Fibroblast of upper back skin (primary cell): ENCODE data around the gene HIVEP3.

Source experiments
- DNase-seq: peaks from one replicate; pipeline ENCODE4 v3.0.0-alpha.2; 2013

HIVEP3 gene

DNA sequence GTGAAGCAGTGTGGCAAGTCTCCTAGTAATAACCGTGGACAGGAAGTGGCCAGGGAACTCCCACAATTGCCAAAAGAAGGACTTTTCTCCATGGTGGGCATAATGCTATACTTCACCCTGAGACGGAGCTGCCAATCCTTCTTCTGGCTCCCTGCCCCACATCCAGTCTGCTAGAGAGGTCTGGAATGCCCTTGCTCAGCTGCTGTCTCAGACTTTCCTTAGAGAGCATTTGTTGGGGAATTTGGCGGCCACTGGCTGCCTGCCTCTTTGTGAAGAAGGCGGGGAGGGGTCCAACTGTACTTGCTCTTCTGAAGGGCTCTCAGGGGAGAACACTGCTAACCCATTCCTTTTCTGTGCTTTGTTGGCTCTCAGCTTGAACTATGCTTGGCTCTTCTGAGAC, 310.5 kb downstream of the HIVEP3 start:
- peak; percentile 90 for DNase-seq

DNA sequence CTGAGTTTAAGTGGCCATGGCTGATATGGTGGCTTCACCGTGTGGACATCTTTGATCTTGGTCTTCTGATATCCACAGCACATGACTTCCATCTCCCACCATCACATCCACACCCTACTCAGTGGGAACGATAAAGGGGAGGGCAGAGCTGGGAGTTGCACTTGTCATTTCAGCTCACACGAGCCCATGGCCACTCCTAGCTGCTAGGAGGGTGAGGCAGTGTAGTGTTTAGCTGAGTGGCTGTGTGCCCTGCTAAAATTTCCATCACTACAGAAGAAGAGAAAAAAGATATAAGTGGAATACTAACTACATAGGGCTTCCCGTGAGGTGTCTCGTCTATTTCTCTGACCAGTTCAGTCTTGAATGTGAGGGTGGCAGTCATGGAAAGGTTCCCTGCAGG, 310.9 kb downstream of the HIVEP3 start:
- DNase-seq: no peak

DNA sequence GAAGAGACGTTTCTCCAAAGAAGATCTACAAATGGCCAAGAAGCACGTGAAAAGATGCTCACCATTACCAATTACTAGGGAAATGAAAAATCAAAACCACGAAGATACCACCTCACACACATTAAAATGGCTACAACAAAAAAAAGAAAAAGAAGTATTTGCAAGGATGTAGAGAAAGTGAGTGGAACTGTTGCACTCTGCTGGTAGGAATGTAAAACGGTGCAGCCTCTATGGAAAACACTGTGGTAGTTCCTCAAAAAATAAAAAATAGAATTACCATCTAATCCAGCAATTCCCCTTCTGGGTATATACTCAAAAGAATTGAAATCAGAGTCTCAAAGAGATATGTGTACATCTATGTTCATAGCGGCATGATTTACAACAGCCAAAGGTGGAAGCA, 318.8 kb downstream of the HIVEP3 start:
- peak; percentile 35 for DNase-seq

DNA sequence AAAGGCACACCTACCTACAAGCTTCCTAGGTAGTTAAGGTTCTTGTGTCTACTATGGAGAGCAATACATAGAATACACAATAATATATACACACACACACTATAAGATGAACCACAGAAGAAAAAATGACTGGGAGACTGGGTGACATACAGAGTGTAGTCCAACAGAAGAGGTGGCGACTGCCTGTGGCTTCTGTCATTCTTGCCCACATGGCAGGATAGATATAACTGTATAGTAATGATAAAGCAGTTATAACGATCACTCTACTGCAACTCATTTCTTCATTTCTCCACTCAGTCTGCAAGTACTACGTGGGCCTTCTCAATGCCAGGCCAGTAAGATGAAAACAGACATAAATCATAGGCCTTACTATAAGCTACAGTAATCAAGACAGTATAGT, 320.4 kb downstream of the HIVEP3 start:
- no peak for DNase-seq

DNA sequence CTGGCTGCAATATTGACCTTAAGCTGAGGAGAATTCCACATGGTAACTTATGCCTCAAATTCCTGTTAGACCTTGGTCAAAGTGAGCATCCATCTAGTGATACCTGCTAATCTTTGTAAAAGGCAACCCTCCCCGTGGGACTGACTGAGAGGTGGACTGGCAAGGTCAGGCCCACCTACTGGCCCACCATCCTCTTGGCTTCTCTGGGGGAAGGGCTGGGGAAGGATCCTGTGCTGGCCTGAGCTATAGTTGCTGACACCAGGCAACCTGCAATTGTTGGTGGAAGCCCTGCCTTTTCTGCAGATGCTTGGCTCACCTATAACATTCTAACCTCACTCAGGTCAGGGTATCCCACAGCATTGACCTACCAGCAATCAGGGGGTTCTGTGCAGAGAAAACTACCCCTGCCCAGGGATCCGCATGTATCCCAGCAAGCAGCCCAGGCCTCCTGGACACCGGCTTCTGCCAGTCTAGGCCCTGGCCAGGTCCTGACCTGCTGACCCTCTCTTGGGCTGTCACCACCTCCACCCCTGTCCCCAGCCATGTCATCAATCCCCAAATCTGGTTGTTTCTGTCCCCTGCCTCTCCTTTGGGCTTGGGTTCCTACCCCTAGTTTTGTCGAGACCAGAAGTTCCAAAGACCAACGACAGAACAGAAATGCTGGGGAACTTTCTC, 326.1 kb downstream of the HIVEP3 start:
- no peak for DNase-seq

DNA sequence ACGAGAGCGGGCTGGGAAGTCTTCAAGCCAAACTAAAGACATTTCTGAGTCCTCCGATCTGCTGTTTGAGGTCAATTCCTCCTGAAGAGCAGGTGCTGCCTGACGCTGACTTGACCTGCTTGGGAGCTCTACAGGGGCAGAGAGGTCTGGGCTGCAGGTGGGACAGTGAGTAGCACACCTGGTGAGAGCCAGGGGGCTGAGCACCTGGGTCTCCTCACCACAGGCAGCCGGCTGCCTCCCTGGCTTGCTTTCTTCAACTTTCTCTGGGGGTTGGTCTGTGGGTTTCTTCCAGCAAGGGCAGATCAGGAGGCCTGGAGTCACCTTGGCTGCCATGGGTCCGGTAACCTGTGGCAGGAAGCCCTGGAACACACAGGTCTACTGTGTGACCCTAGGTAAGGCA, 326.8 kb downstream of the HIVEP3 start:
- DNase-seq: no peak

DNA sequence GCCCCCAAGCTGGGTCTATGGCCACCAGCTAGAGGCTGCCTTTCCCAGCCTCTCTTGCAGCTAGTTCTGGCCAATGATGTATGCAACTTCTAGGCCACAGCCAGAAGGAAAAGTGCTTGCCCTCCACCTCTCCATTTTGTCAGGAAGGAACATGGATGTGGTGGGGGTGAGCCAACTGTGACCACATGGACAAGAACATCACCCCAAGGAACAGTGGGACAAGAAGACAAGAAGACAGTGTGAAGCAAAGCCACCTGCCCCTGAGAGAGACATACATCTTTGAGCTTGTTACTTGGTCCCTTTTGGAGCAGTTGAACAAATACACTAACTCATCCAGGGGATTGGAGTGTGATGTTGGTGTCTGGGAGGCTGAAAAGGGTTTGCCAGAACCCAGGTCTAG, 328.4 kb downstream of the HIVEP3 start:
- no peak for DNase-seq

DNA sequence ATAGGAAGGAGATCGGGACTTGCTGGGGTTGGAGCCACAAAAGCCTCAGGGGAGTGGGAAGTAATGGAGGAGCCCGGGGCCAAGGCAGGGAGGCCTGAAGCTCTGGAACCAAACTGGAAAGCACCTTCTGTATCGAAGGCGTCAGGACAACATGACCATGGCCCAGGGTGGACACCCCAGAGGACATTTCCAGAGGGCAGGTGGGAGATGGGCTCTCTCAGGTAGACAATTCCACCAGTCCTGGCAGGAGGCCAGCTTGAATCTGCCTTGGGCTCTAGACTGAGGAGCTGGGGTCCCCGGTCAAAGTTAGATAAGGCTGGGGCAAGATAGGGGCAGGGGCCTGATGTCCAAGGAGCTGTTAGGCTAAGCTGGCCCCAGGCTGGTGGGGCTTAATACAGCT, 329.3 kb downstream of the HIVEP3 start:
- no peak for DNase-seq

DNA sequence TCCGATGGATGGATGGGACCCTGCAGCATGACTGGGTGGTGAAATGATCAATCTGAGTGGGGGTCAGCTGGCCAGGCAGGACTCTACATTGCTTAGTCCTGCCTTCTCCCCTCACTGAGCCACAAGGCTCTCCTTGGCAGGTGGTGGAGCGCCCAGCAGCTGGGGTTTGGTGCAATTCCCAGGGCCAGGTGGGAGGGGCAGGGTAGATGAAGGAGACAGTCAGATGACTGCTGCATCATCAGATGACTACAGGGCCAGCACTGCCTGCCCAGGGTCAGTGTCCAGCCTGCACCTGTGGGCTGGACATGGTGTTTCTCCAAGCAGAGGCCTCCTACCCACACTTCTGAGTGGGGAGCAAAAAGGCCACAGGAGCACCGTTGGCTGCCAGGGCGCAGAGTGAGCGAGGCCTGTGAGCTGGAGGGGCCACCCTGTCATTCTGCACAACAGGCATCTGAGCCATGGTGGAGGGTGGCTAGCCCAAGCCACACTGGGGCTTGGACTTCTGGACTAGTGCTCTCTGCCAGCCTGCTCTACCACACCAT, 330.3 kb downstream of the HIVEP3 start:
- DNase-seq: no peak

DNA sequence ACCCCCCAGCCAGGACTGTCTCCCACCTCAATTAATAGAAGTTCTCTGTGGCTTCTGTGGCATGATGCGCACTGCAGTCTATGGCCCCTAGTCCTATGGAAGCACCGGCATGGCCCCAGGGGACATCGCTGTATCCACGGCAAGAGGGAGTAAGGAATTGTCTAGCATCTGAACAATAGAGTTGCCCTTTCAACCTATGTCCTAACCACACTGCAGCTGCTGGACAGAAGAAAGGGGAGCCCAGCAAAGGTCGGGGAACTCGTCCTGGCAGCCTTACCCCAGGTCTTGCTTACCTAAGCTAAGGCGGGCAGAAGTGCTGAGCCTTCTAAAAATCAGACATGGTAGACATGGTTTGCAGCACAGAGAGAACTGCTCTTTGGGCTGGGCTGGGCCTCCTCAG, 330.9 kb downstream of the HIVEP3 start:
- DNase-seq: no peak

DNA sequence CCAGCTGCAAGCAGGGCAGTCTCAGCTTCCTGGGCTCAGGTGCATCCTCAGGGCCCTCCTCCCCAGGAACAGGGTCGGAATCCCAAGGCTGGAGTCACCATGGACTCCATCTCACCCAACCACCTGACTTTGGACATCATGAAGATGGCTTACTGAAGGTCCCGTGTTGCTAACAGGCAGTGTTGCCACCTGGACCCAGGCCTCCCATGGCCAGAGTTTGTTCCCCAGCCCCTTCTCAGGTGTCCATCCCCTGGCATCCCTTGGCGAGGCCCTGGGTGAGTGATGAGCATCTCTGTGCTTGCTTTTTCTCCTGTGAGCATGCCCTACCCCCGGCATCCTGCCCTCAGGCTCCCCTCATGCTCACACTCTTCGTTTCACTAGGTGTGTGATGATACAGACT, 332.5 kb downstream of the HIVEP3 start:
- no peak for DNase-seq

DNA sequence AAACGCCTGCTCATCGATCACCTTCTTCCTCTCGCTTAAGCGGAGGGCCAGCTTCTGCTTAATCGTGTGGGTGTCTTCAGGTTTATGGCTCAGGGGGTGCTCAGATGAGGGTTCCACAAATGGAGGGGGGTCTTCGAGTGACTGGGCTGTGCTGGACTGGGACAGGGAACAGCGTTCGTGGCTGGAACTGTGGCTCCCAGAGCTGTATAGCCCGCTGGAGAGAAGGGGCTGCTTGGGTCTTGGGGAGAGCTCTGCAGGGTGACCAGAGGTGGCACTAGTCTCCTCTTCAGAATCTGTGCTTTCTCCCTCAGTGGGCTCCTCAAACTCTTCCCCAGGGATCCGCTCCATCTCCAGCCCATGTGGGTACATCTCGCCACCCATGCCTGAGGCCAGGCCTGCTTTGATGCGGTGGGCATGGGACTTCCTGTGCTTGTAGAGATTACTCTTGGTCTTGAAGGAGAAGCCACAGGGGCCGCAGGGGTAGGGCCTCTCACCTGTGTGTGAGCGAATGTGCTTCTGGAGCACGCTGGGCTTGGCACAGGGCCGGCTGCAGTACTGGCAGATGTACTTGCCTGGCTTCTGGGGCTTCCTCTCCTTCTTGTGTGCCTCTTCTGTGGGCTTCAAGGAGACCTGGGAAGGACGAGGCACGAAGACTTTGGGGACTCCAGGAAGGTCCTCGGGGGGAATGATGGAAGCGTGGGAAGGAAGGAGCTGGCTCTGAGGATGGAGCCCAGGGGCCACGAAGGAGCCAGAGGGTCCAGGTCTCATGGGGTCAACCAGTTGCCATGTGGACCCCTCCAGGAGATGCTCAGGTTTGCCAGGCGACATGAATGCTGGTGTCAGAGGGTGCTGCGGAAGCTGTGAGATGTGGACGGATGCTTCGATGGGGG, 334.8 kb downstream of the HIVEP3 start:
- DNase-seq: no peak

DNA sequence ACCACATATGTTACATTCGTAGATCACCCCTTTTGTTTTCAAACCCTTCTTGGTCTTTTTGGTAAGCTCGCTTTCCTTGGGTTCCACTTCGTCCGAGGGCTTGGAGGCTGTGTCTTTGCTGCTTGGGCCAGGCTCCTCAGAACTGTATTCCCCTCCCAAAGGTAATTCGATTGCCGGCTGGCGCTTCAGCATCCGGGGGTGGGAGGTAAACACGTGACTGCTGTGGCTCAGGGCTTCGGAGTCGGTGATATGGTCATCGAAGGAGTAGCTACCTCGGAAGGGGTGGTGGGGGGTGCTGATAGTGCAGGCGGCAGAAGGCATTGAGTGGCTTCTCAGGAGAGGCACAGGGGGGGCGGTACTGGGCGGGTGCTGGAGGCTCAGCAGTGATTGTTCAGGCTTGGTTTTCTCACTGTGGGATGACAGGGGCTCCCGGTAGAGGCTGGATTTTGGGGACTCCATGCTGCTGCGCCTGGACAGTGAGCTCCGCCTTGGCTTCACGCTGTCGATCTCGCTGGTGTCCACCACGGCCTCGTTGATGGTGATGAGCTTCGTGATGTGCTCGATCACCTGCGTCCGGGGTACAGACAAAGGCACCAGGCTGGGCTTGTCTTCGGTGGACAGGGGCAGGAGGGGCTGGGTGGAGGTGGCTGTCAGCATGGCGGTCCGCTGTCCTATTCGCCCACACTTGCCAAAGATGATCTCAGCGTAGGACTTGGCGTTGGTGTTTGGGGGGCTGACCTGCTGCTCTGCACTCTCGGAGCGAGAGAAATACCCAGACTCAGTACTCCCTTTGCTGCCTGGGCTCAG, 335.7 kb downstream of the HIVEP3 start:
- DNase-seq: no peak

DNA sequence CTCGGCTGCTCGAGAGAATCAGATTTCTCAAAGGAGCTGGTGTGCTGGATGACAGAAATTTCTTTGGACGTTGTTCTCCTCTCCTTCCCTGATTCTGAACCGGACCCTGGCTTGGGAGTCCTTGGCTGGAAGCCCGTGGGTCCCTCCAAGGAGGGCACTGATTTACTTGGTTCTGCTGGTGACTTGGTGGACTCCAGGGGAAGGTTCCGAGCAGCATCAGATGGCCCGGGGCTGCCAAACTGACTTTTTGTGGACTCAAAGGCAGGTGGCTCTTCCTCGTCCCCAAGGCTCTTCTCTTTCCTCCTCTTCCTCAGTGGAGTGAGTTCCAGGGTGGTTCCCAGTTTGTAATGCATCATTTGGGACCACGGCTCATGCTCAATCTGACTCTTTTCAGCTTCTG, 336.4 kb downstream of the HIVEP3 start:
- no peak for DNase-seq

DNA sequence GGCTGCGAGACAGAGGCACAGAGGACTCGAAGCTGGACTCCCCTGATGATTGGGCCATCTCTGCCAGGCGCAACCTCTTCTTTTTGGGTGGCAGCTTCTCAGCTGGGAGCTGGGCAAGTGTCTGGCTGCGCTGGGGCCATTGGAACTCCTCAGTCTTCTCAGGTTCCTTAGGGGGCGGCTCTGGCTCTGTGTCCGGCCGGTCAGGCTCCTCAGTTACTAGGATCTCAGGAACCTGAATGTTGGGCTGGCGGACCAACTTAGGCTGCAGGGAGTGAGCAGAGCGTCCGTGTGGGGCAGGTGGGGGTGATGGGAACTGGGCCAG, 336.8 kb downstream of the HIVEP3 start:
- DNase-seq: no peak

DNA sequence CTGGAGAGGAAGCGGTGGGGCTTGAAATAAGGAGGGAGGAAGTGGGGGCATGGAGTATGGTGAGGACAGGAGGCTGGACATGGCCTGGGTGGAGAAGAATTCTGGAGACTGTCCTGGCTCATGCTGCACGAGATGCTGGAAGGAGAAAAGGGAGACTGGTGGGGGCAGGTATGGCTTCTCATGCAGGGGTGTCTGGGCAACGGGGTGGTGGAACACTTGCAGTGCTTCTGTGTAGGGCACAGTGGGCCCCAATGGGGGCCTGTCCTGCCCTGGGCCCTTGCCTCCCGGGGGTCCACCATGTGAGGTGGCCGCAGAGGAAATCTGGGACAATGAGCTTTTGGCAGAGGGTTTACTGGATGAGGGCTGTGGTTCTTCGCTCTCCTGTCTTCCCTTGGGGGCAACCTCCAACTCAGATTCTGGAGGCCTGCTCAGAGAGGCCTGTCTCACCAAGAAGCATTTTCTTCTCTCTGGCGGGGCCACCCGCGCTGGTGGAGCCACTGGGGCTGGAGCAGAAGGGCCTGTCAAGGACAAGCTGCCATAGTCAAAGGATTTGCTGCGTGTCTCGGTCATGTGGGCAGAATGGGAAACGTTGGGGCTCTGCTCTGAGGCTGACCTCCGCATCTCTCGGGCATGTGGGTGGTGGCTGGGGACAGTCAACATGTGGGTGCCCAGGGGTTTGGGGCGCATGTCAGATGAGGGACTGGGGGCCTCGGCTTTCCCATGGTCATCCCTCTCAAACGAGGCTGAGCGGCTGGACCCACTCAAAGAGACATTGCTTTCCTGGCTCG, 337.3 kb downstream of the HIVEP3 start:
- no peak for DNase-seq

DNA sequence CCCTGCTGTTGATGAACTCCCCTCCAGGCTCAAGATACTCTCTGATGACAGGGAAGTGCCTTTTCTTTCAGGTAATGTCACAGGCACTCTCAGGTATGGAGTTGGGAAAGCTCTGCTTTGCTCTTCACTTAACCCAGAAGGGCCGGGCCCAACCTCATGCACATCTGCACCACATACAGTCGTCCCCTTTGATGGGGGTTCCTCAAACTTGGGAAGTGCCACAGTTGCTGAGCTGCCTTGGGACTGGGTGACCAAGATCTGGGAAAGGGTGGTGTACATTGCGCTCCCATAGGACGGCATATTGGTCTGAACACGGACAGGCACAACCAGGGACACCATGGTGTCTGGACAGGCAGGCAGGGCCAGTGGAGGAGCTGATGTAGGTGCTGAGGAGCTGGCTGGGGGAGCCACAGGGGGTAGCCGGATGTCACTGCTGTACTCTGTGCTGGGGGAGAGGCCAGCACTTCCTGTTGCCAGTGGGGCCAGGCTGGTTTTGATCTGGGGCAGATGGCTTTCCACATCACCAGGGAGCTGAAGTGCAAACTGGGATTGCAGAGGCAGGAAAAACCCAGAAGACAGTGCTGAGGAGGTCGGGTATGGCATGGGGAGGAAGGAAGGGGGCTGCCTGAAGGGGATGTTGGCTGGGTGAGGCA, 338.1 kb downstream of the HIVEP3 start:
- DNase-seq: no peak

DNA sequence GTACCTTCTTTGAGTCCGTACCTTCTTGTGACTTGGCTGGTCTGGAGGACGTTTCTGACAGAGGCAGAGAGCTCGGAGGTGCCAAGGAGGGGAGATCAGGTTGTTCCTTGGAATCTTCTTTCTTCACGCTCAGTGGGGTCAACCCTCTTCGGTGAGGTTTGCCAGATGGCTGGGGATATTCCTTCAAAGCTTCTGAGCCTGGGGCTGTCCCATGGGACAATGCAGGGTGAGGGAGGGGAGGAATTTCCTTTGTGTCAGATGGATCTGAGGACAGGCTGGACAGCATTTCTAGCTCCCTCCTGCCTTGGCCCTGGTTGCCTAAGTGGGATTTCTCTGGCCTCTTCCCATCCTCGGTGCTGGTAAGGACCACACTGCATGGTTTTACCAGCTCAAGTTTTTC, 338.7 kb downstream of the HIVEP3 start:
- DNase-seq: no peak

DNA sequence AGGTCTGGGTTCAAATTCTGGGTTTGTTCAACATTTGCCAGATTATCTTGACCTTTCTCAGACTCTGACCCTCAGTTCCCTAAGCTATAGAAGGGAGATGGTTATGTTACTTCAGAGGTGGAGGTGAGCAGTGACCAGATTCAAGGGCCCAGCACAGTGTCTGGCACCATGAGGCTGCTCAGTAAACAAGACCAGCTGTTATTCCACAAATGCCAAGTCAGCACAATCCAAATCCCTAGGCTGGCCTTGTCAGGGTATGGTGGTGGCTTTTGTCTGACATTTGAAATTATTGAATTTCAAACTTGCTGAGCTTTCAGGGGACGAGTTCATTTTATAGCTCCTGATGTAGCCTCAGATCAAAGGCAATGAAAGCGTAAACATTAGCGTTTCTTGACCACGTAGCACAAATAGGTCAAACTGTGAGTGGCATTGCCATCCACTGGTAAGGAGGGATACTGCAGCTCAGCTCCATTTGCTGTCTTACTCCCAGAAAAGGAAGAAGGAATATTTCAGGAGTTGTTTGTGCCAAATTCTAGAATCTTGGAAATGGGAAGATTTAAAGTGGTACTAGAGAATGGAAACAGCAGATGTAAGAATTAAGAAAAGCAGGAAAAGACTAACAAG, 339.9 kb downstream of the HIVEP3 start:
- DNase-seq: no peak

DNA sequence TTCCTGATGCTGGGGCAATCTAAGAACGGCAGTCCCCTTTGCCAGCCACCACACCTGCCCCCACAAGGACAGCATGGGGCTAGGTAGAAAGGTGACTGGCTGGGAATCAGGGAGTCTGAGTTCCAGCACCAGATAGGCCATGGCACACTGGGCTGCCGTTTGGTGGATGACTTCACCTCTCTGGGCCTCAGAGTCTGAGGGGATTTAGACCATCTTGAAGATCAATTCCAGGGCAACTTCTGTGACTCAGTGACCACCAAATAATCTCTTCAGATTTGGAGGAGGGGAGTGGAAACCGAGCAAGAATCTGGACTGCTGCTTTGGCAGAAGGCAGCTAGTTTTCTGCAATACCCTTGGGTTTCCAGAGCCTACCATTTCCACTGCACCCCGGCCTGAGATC, 342.1 kb downstream of the HIVEP3 start:
- DNase-seq: peak; percentile 77

DNA sequence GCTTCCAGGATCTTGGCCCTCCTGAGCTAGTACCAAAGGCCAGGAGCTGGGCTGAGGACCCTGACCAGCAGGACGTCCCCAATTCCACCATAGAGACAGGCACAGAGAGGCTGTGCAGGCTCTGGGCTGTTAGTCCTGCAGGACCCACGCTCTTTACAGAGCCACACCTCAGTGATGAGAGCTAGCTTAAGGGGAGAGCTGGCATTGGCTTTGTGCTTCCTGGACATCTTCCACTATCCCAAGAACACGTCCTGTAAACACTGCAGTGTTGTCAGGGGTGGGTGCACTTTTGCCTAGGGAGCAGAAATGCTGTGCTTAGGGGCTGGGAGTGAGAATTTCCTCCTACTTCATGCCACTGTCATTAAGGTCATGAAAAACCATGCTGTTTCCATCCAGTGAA, 342.5 kb downstream of the HIVEP3 start:
- no peak for DNase-seq

DNA sequence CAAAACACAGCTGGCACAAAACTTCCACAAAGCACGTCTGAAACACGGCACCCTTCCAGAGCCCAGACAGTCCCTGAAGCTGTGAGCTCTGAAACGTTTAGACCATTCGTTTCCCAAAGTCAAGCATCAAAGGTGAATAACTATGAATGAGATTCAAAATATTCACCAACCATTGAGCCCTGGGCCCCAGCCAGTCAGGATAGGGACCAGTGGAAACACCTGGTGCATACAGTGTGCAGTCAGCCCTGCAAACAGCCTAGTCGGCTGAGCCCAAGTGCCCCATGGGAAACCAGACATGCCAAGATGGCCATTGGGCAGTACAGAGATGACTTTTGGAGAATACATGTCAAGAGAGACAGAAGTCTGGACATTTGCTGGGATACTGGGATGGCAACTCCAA, 343.9 kb downstream of the HIVEP3 start:
- DNase-seq: no peak
